Right lobe of liver (tissue), 4 donors: ENCODE results near the gene GAS6.

ENCODE experiments used
- POLR2A ChIP-seq: fragments of 450-650 bp; IDR thresholded peaks from one replicate; pipeline ENCODE4 v1.6.1; 2017; ENCODE audit warnings: antibody characterized with exemption, mild to moderate bottlenecking
- TF ChIP-seq, protein P1 (sequence below), 4 donors: fragments of 200-600 bp in 3 of 4; fragments of 450-650 bp in 1 of 4; IDR thresholded peaks; one replicate each; pipeline versions ENCODE4 v1.5.1 to v1.8.0; 2016 to 2022; ENCODE audit warnings: antibody characterized with exemption in 4 of 4, mild to moderate bottlenecking in 2 of 4
- donor health status: DM: no; HTN: no; CAD: no.
- donor health status: DM: no; HTN: no; CAD: no.
- donor health status: DM: no; HTN: yes; CAD: no.

DNA sequence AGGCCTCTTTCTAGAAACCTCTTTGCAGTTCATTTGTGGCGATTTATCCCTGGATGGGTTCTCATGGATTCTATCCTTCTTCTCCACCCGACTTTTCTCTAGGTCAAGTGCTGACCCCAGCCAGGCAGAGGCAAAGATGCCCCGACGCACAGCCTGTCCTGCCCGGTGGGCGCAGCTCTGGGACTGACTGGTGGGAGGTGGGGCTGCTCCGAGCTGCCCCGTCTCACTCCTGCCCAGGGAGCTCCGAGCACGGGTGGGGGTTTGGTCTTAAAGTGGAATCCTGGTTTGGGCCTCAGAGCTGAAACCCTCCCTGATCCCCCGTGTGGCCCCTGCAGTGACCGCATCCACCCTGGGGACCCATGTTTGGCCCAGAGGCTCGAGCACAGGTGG is 44.5 kb downstream of the GAS6 start:
- TF ChIP-seq, protein P1, sequence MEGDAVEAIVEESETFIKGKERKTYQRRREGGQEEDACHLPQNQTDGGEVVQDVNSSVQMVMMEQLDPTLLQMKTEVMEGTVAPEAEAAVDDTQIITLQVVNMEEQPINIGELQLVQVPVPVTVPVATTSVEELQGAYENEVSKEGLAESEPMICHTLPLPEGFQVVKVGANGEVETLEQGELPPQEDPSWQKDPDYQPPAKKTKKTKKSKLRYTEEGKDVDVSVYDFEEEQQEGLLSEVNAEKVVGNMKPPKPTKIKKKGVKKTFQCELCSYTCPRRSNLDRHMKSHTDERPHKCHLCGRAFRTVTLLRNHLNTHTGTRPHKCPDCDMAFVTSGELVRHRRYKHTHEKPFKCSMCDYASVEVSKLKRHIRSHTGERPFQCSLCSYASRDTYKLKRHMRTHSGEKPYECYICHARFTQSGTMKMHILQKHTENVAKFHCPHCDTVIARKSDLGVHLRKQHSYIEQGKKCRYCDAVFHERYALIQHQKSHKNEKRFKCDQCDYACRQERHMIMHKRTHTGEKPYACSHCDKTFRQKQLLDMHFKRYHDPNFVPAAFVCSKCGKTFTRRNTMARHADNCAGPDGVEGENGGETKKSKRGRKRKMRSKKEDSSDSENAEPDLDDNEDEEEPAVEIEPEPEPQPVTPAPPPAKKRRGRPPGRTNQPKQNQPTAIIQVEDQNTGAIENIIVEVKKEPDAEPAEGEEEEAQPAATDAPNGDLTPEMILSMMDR (IDR thresholded peaks at IDR 0.05), result no peak
- TF ChIP-seq POLR2A, result no peak
